Ectodermal cell (in vitro differentiated cells): ENCODE results near the gene DOLK.

Experiments used
- H3K27ac ChIP-seq: 2 replicates; pipeline ENCODE4 v1.7.0; 2013; ENCODE audit warnings: mild to moderate bottlenecking, low read depth, low read length; ENCODE audit not compliant: insufficient read depth, poor library complexity, severe bottlenecking
- H3K27me3 ChIP-seq: 2 replicates; pipeline ENCODE4 v1.7.0; 2013; ENCODE audit warnings: mild to moderate bottlenecking, low read length; ENCODE audit not compliant: insufficient read depth, control insufficient read depth, poor library complexity, severe bottlenecking
- H3K36me3 ChIP-seq: one replicate; pipeline ENCODE4 v1.7.0; 2013; ENCODE audit warnings: low read length; ENCODE audit not compliant: control insufficient read depth, insufficient read depth
- H3K4me1 ChIP-seq: one replicate; pipeline ENCODE4 v1.7.0; 2013; ENCODE audit warnings: low read length; ENCODE audit not compliant: control insufficient read depth, insufficient read depth
- H3K4me3 ChIP-seq: 2 replicates; pipeline ENCODE4 v1.7.0; 2013; ENCODE audit warnings: low read depth, low read length, control low read depth; ENCODE audit not compliant: insufficient read depth
- H3K9me3 ChIP-seq: 2 replicates; pipeline ENCODE4 v1.7.0; 2013; ENCODE audit warnings: mild to moderate bottlenecking, low read length, moderate library complexity; ENCODE audit not compliant: control insufficient read depth
- WGBS, 2 experiments: methylation state at CpG; one replicate each; pipeline ENCODE4 v1.1.7; 2013; ENCODE audit warnings: missing lambda C conversion rate in 2 of 2; 5-methylcytosine and 5-hydroxymethylcytosine counted together

Gene DOLK

DNA sequence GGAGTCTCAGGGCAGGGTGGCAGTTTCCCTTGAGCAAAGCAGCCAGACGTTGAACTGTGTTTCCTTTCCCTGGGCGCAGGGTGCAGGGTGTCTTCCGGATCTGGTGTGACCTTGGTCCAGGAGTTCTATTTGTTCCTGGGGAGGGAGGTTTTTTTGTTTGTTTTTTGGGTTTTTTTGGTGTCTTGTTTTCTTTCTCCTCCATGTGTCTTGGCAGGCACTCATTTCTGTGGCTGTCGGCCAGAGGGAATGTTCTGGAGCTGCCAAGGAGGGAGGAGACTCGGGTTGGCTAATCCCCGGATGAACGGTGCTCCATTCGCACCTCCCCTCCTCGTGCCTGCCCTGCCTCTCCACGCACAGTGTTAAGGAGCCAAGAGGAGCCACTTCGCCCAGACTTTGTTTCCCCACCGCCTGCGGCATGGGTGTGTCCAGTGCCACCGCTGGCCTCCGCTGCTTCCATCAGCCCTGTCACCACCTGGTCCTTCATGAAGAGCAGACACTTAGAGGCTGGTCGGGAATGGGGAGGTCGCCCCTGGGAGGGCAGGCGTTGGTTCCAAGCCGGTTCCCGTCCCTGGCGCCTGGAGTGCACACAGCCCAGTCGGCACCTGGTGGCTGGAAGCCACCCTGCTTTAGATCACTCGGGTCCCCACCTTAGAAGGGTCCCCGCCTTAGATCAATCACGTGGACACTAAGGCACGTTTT is 30.1 kb downstream of the DOLK start:
- no peak overlapping the region for H3K4me3 ChIP-seq
- H3K27ac ChIP-seq, result no peak overlapping the region
- H3K4me1 ChIP-seq, result peaks cover 14% of the 10 kb centered on the region
- no peaks in the 10 kb centered on the region for H3K9me3 ChIP-seq
- WGBS, 2 experiments, result 95% methylated on average over 26 of the region's 26 CpGs
- no peaks in the 10 kb centered on the region for H3K27me3 ChIP-seq
- peaks cover 22% of the 10 kb centered on the region for H3K36me3 ChIP-seq

DNA sequence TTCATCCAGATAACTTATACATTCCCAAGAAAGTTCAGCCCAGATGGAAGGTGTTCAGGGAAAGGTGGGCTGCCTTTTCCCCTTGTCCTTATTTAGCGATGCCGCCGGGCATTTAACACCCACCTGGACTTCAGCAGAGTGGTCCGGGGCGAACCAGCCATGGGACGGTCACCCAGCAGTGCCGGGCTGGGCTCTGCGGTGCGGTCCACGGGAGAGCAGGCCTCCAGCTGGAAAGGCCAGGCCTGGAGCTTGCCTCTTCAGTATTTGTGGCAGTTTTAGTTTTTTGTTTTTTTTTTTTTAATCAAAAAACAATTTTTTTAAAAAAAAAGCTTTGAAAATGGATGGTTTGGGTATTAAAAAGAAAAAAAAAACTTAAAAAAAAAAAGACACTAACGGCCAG is 30.7 kb downstream of the DOLK start:
- H3K9me3 ChIP-seq, result no peaks in the 10 kb centered on the region
- H3K27me3 ChIP-seq, result no peaks in the 10 kb centered on the region
- H3K36me3 ChIP-seq, result peaks cover 22% of the 10 kb centered on the region
- WGBS, 2 experiments, result 95 to 98% methylated on average over 11 of the region's 11 CpGs
- H3K27ac ChIP-seq, result no peak overlapping the region
- H3K4me3 ChIP-seq, result no peak overlapping the region
- H3K4me1 ChIP-seq, result peaks cover 16% of the 10 kb centered on the region

DNA sequence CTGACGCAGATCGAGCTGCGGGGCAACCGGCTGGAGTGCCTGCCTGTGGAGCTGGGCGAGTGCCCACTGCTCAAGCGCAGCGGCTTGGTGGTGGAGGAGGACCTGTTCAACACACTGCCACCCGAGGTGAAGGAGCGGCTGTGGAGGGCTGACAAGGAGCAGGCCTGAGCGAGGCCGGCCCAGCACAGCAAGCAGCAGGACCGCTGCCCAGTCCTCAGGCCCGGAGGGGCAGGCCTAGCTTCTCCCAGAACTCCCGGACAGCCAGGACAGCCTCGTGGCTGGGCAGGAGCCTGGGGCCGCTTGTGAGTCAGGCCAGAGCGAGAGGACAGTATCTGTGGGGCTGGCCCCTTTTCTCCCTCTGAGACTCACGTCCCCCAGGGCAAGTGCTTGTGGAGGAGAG is 31.2 kb downstream of the DOLK start:
- no peak overlapping the region for H3K4me3 ChIP-seq
- peaks cover 19% of the 10 kb centered on the region for H3K4me1 ChIP-seq
- no peak overlapping the region for H3K27ac ChIP-seq
- H3K27me3 ChIP-seq, result no peaks in the 10 kb centered on the region
- WGBS, 2 experiments, result 94 to 97% methylated on average over 18 of the region's 18 CpGs
- no peaks in the 10 kb centered on the region for H3K9me3 ChIP-seq
- peaks cover 22% of the 10 kb centered on the region for H3K36me3 ChIP-seq

DNA sequence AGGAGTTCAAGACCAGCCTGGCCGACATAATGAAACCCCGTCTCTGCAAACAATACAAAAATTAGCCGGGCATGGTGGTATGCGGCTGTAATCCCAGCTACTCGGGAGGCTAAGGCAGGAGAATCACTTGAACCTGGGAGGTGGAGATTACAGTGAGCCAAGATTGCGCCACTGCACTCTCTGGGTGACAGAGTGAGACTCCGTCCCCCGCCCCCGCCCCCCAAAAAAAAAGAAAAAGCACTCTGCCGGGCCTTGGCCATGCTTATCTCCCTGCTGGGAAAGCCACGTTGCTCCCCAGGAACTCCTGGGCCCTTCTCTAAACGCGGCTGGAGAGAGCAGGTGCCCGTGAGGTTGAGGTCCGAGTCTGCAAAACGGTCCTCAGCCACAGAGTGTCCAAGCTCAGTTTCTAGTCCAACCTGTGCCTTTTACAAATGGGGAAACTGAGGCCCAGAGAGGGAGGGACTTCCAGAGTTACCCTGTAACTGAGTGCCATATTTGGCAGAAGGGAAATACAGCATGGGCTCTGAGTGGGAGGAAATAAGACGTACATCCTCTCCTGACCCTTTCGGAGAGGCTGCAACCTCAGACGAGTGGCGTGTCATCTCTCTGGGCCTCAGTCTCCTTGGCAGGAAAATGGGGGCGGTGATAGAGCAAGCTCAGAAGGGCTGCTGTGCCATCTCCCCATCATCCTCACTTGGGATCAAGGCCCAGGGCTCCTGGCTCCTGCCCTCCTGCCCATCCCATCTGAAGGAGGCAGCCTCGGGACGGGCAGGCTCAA is 33.2 kb downstream of the DOLK start:
- peaks cover 14% of the 10 kb centered on the region for H3K4me1 ChIP-seq
- no peaks in the 10 kb centered on the region for H3K9me3 ChIP-seq
- no peaks in the 10 kb centered on the region for H3K27me3 ChIP-seq
- H3K27ac ChIP-seq, result no peak overlapping the region
- H3K4me3 ChIP-seq, result no peak overlapping the region
- WGBS, 2 experiments, result 90% methylated on average over 23 of the region's 23 CpGs
- peaks cover 29% of the 10 kb centered on the region for H3K36me3 ChIP-seq

DNA sequence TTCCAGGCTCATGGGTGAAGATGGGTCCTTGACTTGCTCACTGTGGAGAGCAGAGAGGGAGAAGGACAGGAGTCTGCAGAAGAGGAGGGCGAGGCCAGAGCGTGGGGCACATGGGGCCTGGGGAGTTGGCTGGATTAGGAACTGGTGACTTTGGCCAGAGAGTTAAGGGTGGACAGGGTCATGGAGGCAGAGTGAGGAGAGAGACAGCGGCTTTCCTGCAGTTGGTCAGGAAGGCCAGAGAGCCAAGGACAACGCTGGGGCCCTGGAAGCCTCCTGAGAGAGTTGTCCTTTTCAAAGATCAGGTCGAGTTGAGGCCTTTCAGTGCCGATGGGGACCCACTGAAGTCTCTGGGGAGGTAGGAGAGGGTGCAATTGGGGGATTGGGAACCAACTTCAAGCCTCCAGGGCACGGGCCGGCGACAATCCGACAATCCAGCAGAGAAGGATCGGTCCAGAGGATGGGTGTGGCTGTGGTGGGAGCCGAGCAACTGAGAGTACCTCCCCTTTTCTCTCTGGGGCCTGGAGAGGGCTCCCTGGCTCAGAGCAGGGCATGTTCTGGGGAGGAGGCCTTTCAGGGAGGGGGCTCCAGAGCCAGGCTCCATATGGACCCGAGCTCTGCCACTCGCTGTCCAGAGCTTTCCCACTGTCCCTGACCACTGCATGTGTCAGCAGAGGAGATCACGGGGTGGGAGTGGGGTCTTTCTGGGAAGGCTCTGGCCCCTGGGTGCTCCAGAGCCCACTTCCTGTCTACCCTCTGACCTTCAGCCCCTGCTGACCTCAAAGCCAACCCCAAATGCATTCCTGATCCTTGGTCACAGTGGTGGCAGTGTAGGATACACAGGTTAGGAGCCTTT is 34.1 kb downstream of the DOLK start:
- no peaks in the 10 kb centered on the region for H3K9me3 ChIP-seq
- peaks cover 38% of the 10 kb centered on the region for H3K36me3 ChIP-seq
- no peaks in the 10 kb centered on the region for H3K27me3 ChIP-seq
- H3K4me1 ChIP-seq, result peaks cover 14% of the 10 kb centered on the region
- no peak overlapping the region for H3K27ac ChIP-seq
- WGBS, 2 experiments, result 90 to 91% methylated on average over 15 of the region's 15 CpGs
- no peak overlapping the region for H3K4me3 ChIP-seq

DNA sequence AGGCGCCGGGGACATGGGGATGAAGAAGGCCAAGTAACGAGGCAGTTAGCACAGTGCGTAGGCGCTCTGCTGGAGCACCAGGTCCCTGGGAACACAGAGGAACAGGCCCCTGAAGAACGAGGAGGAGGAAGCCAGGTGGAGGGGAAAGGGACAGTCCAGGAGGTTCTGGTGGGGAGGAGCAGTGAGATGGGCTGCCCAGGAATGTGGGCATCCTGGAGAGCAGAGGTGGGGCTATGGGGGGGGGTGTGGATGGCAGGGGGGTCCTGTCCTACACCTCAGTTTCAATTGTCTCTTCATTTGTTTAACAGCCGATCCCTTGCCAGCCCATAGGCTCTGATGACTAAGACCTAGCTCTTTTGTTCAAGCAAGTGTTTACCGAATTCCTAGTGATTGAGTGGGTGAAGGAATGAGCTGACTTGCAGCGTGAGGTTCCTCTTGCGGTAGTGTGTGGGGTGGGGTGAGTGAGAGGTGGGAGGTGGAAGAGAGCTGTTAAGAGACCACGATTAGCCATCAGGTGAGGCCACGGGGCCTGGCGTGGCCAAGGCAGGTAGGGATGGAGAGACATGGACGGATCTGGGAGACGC is 35.0 kb downstream of the DOLK start:
- Histone ChIP-seq H3K27me3 (no peaks in the 10 kb centered on the region), H3K36me3 (peaks cover 41% of the 10 kb centered on the region), H3K4me3 (no peak overlapping the region), H3K9me3 (no peaks in the 10 kb centered on the region), H3K27ac (no peak overlapping the region), H3K4me1 (peaks cover 14% of the 10 kb centered on the region)
- 71 to 79% methylated on average over 15 of the region's 15 CpGs for WGBS, 2 experiments

DNA sequence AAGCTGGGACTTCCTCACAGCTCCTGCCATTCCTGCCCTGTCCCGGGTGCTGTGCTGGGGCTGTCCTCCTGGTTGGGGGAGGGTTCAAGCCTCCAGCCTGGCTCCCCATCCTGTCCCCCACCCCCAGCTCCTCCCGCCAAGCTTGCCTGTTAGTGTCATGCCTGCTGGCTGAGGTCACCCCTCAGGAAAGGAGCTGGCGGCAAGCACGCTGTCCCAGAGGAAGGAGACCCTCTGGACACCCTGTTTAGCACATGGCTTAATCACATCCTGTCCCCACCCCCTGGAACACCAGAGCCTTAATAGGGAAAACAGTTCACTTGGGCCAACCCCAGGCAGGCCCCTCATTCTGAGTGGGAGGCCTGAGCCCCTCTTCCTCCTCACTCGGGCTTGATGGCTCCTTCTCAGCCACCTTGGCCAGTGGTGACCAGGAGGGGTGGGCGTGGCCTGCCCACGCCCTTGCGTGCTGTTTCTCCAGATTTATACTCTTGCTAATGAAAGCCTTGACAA is 35.8 kb downstream of the DOLK start:
- no peak overlapping the region for H3K27ac ChIP-seq
- H3K4me1 ChIP-seq, result peaks cover 14% of the 10 kb centered on the region
- H3K9me3 ChIP-seq, result no peaks in the 10 kb centered on the region
- H3K36me3 ChIP-seq, result peaks cover 35% of the 10 kb centered on the region
- H3K27me3 ChIP-seq, result no peaks in the 10 kb centered on the region
- WGBS, 2 experiments, result 73 to 76% methylated on average over 8 of the region's 8 CpGs
- no peak overlapping the region for H3K4me3 ChIP-seq

DNA sequence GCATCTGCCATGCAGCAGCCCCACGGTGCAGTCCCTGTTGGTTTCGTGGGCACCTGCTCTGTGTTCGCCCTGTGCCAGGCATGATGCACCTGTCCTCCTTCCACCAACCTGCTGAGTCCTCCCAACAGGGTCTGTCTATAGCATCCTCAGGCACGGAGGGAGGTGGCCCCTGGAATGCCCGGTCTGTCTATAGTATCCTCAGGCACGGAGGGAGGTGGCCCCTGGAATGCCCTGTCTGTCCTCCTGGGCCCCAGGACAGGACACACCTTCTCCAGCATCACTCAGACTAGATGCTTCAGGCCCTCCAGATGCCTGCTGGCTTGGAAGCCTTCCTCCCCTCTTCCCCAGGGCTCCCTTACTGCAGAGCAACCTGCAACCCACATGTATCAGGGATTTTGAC is 36.5 kb downstream of the DOLK start:
- Histone ChIP-seq H3K27ac (no peak overlapping the region), H3K36me3 (peaks cover 28% of the 10 kb centered on the region)
- 87 to 88% methylated on average over 6 of the region's 6 CpGs for WGBS, 2 experiments

DNA sequence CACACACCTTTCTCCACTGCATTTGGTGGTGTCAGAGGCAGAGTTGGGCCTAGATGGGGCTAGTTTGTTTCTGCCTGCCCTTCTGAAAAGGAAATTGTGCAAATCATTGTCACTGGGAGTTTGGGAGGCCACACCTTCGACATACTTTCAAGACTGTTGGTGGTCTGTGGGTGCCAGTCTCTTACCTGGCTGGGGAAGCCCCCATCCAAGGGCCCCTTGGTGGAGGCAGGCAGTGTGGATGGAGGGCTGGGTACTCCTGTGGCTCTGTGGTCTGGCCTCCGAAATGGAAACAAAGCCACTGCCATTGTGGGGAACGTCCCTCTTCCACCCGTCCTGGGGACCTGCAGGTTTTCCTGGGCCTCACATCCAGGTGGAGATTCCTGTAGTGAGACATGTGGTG is 37.5 kb downstream of the DOLK start:
- no peak overlapping the region for H3K27ac ChIP-seq
- H3K9me3 ChIP-seq, result no peaks in the 10 kb centered on the region
- H3K36me3 ChIP-seq, result peaks cover 25% of the 10 kb centered on the region
- no peak overlapping the region for H3K4me3 ChIP-seq
- peaks cover 14% of the 10 kb centered on the region for H3K4me1 ChIP-seq
- 94 to 95% methylated on average over 4 of the region's 4 CpGs for WGBS, 2 experiments
- H3K27me3 ChIP-seq, result no peaks in the 10 kb centered on the region

More for the DNA sequence above, 36.5 kb downstream of the DOLK start:
- no peaks in the 10 kb centered on the region for H3K27me3 ChIP-seq
- H3K4me1 ChIP-seq, result peaks cover 14% of the 10 kb centered on the region
- no peaks in the 10 kb centered on the region for H3K9me3 ChIP-seq
- no peak overlapping the region for H3K4me3 ChIP-seq
